Vagina (tissue), 2 donors: ENCODE measurements around the gene ZP1.

Experiments used
- POLR2A ChIP-seq, 2 donors: fragments of 450-650 bp; IDR thresholded peaks; one replicate each; pipeline ENCODE4 v1.6.1; 2017; ENCODE audit warnings: antibody characterized with exemption in 2 of 2, mild to moderate bottlenecking in 2 of 2, moderate library complexity in 2 of 2
- TF ChIP-seq, protein P1 (sequence below), 3 experiments: fragments of 450-650 bp in 2 of 3; fragments of 200-600 bp in 1 of 3; sonication (generic) in 1 of 3; IDR thresholded peaks; one replicate each; pipeline ENCODE4 v1.5.1; 2017 to 2019; ENCODE audit warnings: antibody characterized with exemption in 3 of 3, mild to moderate bottlenecking in 2 of 3, moderate library complexity in 2 of 3

DNA sequence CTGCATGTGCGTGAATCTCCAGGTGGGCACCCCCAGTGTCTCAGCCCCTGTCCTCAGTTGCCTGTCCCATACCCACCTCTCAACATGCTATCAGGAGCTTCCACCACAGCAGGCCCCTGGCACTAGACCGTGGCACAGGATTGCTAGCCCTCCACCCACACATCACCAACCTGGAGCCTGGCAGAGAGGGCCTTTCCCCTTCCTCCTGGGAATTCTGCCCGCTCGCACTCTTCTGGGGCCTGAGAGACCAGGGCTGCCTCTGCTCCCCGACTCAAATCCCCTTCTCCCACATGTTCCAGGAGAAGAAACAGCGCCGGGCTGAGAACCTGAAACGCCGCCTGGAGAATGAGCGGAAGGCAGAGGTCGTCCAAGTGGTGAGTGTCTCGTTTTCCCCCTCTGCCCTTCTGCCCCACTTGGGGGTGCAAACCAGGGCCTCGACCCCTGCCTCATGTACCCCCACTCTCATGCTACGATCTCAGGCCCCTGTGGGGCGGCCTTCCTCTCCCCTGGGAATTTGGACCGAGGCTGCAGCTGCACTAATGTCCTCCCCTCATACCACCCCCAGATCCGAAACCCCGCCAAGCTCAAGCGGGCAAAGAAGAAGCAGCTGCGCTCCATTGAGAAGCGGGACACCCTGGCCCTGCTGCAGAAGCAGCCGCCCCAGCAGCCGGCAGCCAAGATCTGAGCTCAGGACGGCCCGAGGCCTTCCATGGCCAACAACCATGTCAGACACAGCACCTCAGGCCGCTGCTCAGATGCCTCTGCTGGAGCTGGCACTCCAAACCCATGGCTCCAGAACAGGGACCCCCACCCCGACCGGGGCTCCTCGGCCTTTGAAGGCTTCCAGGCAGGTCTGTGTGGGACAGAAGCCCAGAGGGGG lies 17.5 kb upstream of the ZP1 start:
- TF ChIP-seq, protein P1, sequence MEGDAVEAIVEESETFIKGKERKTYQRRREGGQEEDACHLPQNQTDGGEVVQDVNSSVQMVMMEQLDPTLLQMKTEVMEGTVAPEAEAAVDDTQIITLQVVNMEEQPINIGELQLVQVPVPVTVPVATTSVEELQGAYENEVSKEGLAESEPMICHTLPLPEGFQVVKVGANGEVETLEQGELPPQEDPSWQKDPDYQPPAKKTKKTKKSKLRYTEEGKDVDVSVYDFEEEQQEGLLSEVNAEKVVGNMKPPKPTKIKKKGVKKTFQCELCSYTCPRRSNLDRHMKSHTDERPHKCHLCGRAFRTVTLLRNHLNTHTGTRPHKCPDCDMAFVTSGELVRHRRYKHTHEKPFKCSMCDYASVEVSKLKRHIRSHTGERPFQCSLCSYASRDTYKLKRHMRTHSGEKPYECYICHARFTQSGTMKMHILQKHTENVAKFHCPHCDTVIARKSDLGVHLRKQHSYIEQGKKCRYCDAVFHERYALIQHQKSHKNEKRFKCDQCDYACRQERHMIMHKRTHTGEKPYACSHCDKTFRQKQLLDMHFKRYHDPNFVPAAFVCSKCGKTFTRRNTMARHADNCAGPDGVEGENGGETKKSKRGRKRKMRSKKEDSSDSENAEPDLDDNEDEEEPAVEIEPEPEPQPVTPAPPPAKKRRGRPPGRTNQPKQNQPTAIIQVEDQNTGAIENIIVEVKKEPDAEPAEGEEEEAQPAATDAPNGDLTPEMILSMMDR (IDR thresholded peaks at IDR 0.05): no peak
- TF ChIP-seq POLR2A (IDR thresholded peaks at IDR 0.05): no peak
